SK-N-SH (cell line): Measurements from ENCODE around the gene F5. TPM values are rescaled to one million over a fixed set of nuclear protein-coding genes. Genes with fewer than 3 reads are reported as not detected.

Experiments
- CTCF ChIA-PET: fragments of 300-600, 350-600 bp; formaldehyde crosslinking; extraction: SDS; loops from one replicate; lab custom pipeline; 2021; lab: Yijun Ruan, JAX
- POLR2A ChIA-PET: fragments of 350-600 bp; sonication (Branson Sonifier 250); formaldehyde crosslinking; extraction: SDS; loops from one replicate; lab custom pipeline; 2020; ENCODE audit warnings: antibody characterized with exemption, inconsistent platforms; lab: Yijun Ruan, JAX
- DNase-seq: peaks from one replicate; pipeline ENCODE4 v3.0.0; 2012
- H2AFZ ChIP-seq: fragments of 200-600 bp; sonication (generic); 2 replicates; pipeline ENCODE4 v1.8.1; 2016; ENCODE audit warnings: antibody characterized with exemption, mild to moderate bottlenecking, low read depth
- H3F3A ChIP-seq: fragments of 200-600 bp; sonication (generic); replicated peaks from 2 replicates; pipeline ENCODE3; 2016; ENCODE audit warnings: antibody characterized with exemption, mild to moderate bottlenecking; ENCODE audit not compliant: insufficient read depth
- H3K27ac ChIP-seq, 2 experiments: fragments of 200-500 bp in 1 of 2; fragments of 200-600 bp in 1 of 2; sonication (Bioruptor generic) in 1 of 2; sonication (generic), shearing (Covaris generic) in 1 of 2; 2 replicates each; pipeline versions ENCODE4 v1.5.1 to v1.6.1; 2014 to 2016; ENCODE audit warnings: low read depth in 2 of 2, inconsistent platforms in 1 of 2, low read length in 1 of 2, mild to moderate bottlenecking in 1 of 2, mixed read lengths in 1 of 2
- H3K27me3 ChIP-seq: fragments of 200-600 bp; sonication (generic), shearing (Covaris generic); 2 replicates; pipeline ENCODE4 v1.6.1; 2016; ENCODE audit warnings: mixed run types; ENCODE audit not compliant: insufficient read depth
- H3K36me3 ChIP-seq, 2 experiments: fragments of 200-500 bp in 1 of 2; fragments of 200-600 bp in 1 of 2; sonication (Bioruptor generic) in 1 of 2; sonication (generic) in 1 of 2; replicated peaks in 1 of 2; 2 replicates each; pipeline versions ENCODE3 to v1.5.1; 2014 to 2016; ENCODE audit warnings: low read length in 1 of 2, mild to moderate bottlenecking in 1 of 2; ENCODE audit not compliant: insufficient read depth in 2 of 2, control insufficient read depth in 1 of 2
- H3K4me1 ChIP-seq, 2 experiments: fragments of 200-500 bp in 1 of 2; fragments of 200-600 bp in 1 of 2; sonication (Bioruptor generic) in 1 of 2; sonication (generic), shearing (Covaris generic) in 1 of 2; 2 replicates each; pipeline versions ENCODE4 v1.5.1 to v1.6.1; 2014 to 2016; ENCODE audit warnings: low read depth in 1 of 2, low read length in 1 of 2, mixed run types in 1 of 2; ENCODE audit not compliant: insufficient read depth in 2 of 2, control insufficient read depth in 1 of 2
- H3K4me2 ChIP-seq: fragments of 200-600 bp; sonication (generic), shearing (Covaris generic); 2 replicates; pipeline ENCODE4 v1.6.1; 2017; ENCODE audit warnings: mixed run types
- H3K4me3 ChIP-seq, 2 experiments: fragments of 200-500 bp in 1 of 2; fragments of 200-600 bp in 1 of 2; sonication (Bioruptor generic) in 1 of 2; sonication (generic), shearing (Covaris generic) in 1 of 2; 2 replicates each; pipeline versions ENCODE4 v1.5.1 to v1.8.1; 2014 to 2016; ENCODE audit warnings: low read depth in 2 of 2, inconsistent platforms in 1 of 2, low read length in 1 of 2, mild to moderate bottlenecking in 1 of 2, mixed read lengths in 1 of 2, moderate library complexity in 1 of 2
- H3K79me2 ChIP-seq: fragments of 200-600 bp; sonication (generic); 2 replicates; pipeline ENCODE4 v1.8.1; 2017; ENCODE audit warnings: mild to moderate bottlenecking; ENCODE audit not compliant: insufficient read depth
- H3K9ac ChIP-seq: fragments of 200-600 bp; sonication (generic); 2 replicates; pipeline ENCODE4 v1.6.1; 2017; ENCODE audit warnings: mixed run types
- H3K9me2 ChIP-seq: fragments of 200-600 bp; sonication (generic); 2 replicates; pipeline ENCODE4 v1.6.1; 2017; ENCODE audit warnings: mixed run types
- H3K9me3 ChIP-seq: fragments of 200-600 bp; sonication (generic); 2 replicates; pipeline ENCODE4 v1.6.1; 2017; ENCODE audit warnings: mixed run types, mild to moderate bottlenecking, moderate library complexity
- H4K20me1 ChIP-seq: fragments of 200-600 bp; sonication (generic); 2 replicates; pipeline ENCODE4 v1.6.1; 2017; ENCODE audit warnings: mild to moderate bottlenecking, mixed run types; ENCODE audit not compliant: insufficient read depth
- FOSL2 ChIP-seq: IDR thresholded peaks from 2 replicates; pipeline ENCODE4 v1.4.0; 2012; ENCODE audit warnings: low read depth, mild to moderate bottlenecking, moderate library complexity, borderline replicate concordance
- GABPA ChIP-seq: IDR thresholded peaks from 2 replicates; pipeline ENCODE4 v1.4.0; 2012; ENCODE audit warnings: low read depth, mild to moderate bottlenecking
- JUND ChIP-seq: IDR thresholded peaks from 2 replicates; pipeline ENCODE4 v1.4.0; 2012
- NFIC ChIP-seq: IDR thresholded peaks from 2 replicates; pipeline ENCODE4 v1.4.0; 2012; ENCODE audit warnings: borderline replicate concordance
- RFX5 ChIP-seq: IDR thresholded peaks from 2 replicates; pipeline ENCODE4 v1.6.1; 2012; ENCODE audit warnings: mild to moderate bottlenecking, improper control_type of control experiment, low read length
- RXRA ChIP-seq: IDR thresholded peaks from 2 replicates; pipeline ENCODE4 v1.4.0; 2012; ENCODE audit warnings: low read depth, mild to moderate bottlenecking, borderline replicate concordance
- SIN3A ChIP-seq: IDR thresholded peaks from 2 replicates; pipeline ENCODE4 v1.6.1; 2012; ENCODE audit warnings: low read depth, mild to moderate bottlenecking, low read length, moderate library complexity, borderline replicate concordance
- TAF1 ChIP-seq: IDR thresholded peaks from 2 replicates; pipeline ENCODE4 v1.6.1; 2012; ENCODE audit warnings: low read depth, mild to moderate bottlenecking, low read length, moderate library complexity, borderline replicate concordance
- TCF12 ChIP-seq: IDR thresholded peaks from 2 replicates; pipeline ENCODE4 v1.4.0; 2012
- YY1 ChIP-seq: IDR thresholded peaks from 2 replicates; pipeline ENCODE4 v1.4.0; 2012; ENCODE audit warnings: low read depth, mild to moderate bottlenecking
- WGBS: methylation state at CpG from one replicate; pipeline ENCODE4 v1.1.6; 2017; ENCODE audit warnings: low lambda C conversion rate; 5-methylcytosine and 5-hydroxymethylcytosine counted together
- polyA plus RNA-seq, 3 experiments: library from polyadenylated mRNA; depleted of rRNA; stranded (reverse); fragments of >200 nt; gene quantifications; 2 replicates each; pipeline ENCODE4 v1.2.3, GENCODE V29; 2012
- TF ChIP-seq, protein P1 (sequence below): fragments of 150-350 bp; IDR thresholded peaks from 2 replicates; pipeline ENCODE4 v1.6.1; 2016; ENCODE audit warnings: mild to moderate bottlenecking, low read depth, low read length
- TF ChIP-seq, protein P2 (sequence below): fragments of 150-350 bp; IDR thresholded peaks from 2 replicates; pipeline ENCODE4 v1.6.1; 2017; ENCODE audit warnings: antibody characterized with exemption, low read length, low read depth, borderline replicate concordance
- TF ChIP-seq, protein P3 (sequence below): fragments of 200-600 bp; sonication (generic); IDR thresholded peaks from 2 replicates; pipeline ENCODE4 v1.6.1; 2017; ENCODE audit warnings: antibody characterized with exemption, mild to moderate bottlenecking, moderate library complexity
- TF ChIP-seq, protein P4 (sequence below): IDR thresholded peaks from 2 replicates; pipeline ENCODE4; 2012
- TF ChIP-seq, protein P5 (sequence below): IDR thresholded peaks from 2 replicates; pipeline ENCODE4 v1.6.1; 2012; ENCODE audit warnings: mild to moderate bottlenecking, low read depth, low read length, moderate library complexity
- TF ChIP-seq, protein P6 (sequence below): IDR thresholded peaks from 2 replicates; pipeline ENCODE4 v1.4.0; 2012; ENCODE audit warnings: low read depth, borderline replicate concordance

Gene F5
- polyA plus RNA-seq, 1 of the 3 experiments (the other 2 are of a cell fraction), result under 0.01 TPM

DNA sequence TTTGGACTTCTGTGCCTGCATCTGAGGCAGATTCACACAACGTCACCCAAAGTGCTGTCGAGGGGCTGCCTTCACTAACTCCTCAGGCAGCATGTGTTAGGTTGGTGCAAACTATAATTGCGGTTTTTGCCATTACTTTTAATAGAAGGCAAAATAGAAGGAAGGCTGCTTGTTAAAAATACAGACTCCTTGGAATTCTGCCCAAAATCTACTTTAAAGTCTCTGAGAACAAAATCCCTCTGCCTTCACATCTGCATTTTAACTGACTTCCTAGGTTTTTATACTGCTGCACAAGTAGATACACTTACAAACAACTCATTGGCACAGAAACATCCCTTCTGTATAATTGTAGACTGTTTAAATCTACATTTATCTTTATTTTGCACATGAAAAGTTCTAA lies 59.3 kb downstream of the F5 start:
- TF ChIP-seq NFIC (no peak), YY1 (no peak)
- TF ChIP-seq, protein P1, sequence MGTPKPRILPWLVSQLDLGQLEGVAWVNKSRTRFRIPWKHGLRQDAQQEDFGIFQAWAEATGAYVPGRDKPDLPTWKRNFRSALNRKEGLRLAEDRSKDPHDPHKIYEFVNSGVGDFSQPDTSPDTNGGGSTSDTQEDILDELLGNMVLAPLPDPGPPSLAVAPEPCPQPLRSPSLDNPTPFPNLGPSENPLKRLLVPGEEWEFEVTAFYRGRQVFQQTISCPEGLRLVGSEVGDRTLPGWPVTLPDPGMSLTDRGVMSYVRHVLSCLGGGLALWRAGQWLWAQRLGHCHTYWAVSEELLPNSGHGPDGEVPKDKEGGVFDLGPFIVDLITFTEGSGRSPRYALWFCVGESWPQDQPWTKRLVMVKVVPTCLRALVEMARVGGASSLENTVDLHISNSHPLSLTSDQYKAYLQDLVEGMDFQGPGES, result no peak
- TF ChIP-seq, protein P2, sequence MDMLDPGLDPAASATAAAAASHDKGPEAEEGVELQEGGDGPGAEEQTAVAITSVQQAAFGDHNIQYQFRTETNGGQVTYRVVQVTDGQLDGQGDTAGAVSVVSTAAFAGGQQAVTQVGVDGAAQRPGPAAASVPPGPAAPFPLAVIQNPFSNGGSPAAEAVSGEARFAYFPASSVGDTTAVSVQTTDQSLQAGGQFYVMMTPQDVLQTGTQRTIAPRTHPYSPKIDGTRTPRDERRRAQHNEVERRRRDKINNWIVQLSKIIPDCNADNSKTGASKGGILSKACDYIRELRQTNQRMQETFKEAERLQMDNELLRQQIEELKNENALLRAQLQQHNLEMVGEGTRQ, result no peak
- no peak overlapping the region for H3K4me2 ChIP-seq
- no peak overlapping the region for H3K4me3 ChIP-seq
- H3K27ac ChIP-seq, result no peak overlapping the region
- no peaks in the 10 kb centered on the region for H3K27me3 ChIP-seq
- no peaks in the 10 kb centered on the region for H4K20me1 ChIP-seq
- no peaks in the 10 kb centered on the region for H3K36me3 ChIP-seq
- no peaks in the 10 kb centered on the region; a peak in 1 of 4 replicates for H3K4me1 ChIP-seq
- no peaks in the 10 kb centered on the region for H3K9me2 ChIP-seq
- 85% methylated on average over 3 of the region's 3 CpGs for WGBS
- H3K9me3 ChIP-seq, result no peaks in the 10 kb centered on the region
- no peak for DNase-seq
- no peaks in the 10 kb centered on the region for H3F3A ChIP-seq
- H3K79me2 ChIP-seq, result no peaks in the 10 kb centered on the region
- ChIA-PET CTCF (no interaction called here), POLR2A (no interaction called here)
- no peak overlapping the region for H2AFZ ChIP-seq
- no peak overlapping the region for H3K9ac ChIP-seq

DNA sequence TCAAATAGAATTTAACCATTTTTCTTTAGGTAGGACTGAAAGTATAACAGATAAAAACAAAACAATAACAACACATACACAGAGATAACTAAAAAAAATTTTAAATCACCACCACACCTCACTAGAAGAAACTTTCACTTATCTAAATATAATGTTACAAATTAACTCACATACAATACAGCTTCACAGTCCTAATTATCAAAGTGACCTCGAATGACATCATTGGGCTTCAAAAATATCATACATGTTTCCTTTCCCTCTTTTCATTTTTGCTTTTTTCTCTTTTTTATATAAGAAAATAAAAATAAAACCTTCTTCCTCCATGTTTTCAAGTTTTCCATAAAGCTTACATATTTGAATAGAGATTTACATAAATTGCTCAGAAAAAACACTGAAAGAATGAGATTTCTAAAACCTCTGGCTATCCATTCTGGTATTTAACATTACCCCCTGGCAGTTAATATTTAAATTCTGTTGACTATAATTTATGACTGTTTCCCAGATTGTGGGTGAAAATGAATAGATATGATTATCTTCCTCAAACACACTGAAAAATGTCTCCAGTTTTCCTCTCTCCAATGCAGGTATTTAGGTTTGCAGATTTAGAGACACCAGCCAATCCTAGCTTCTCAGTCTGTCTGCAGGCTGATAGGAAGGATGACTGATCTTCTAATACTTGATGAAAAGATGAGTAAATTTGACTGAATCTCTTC lies 60.0 kb downstream of the F5 start:
- DNase-seq, result no peak
- POLR2A ChIA-PET, result no interaction called here
- TF ChIP-seq, protein P3, sequence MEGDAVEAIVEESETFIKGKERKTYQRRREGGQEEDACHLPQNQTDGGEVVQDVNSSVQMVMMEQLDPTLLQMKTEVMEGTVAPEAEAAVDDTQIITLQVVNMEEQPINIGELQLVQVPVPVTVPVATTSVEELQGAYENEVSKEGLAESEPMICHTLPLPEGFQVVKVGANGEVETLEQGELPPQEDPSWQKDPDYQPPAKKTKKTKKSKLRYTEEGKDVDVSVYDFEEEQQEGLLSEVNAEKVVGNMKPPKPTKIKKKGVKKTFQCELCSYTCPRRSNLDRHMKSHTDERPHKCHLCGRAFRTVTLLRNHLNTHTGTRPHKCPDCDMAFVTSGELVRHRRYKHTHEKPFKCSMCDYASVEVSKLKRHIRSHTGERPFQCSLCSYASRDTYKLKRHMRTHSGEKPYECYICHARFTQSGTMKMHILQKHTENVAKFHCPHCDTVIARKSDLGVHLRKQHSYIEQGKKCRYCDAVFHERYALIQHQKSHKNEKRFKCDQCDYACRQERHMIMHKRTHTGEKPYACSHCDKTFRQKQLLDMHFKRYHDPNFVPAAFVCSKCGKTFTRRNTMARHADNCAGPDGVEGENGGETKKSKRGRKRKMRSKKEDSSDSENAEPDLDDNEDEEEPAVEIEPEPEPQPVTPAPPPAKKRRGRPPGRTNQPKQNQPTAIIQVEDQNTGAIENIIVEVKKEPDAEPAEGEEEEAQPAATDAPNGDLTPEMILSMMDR, result no peak
- TF ChIP-seq TCF12 (no peak), JUND (no peak), GABPA (no peak), RFX5 (no peak), TAF1 (no peak), SIN3A (no peak), RXRA (no peak), FOSL2 (no peak)
- TF ChIP-seq, protein P4, sequence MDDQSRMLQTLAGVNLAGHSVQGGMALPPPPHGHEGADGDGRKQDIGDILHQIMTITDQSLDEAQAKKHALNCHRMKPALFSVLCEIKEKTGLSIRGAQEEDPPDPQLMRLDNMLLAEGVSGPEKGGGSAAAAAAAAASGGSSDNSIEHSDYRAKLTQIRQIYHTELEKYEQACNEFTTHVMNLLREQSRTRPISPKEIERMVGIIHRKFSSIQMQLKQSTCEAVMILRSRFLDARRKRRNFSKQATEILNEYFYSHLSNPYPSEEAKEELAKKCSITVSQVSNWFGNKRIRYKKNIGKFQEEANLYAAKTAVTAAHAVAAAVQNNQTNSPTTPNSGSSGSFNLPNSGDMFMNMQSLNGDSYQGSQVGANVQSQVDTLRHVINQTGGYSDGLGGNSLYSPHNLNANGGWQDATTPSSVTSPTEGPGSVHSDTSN, result no peak
- TF ChIP-seq, protein P2, result no peak
- TF ChIP-seq, protein P5, sequence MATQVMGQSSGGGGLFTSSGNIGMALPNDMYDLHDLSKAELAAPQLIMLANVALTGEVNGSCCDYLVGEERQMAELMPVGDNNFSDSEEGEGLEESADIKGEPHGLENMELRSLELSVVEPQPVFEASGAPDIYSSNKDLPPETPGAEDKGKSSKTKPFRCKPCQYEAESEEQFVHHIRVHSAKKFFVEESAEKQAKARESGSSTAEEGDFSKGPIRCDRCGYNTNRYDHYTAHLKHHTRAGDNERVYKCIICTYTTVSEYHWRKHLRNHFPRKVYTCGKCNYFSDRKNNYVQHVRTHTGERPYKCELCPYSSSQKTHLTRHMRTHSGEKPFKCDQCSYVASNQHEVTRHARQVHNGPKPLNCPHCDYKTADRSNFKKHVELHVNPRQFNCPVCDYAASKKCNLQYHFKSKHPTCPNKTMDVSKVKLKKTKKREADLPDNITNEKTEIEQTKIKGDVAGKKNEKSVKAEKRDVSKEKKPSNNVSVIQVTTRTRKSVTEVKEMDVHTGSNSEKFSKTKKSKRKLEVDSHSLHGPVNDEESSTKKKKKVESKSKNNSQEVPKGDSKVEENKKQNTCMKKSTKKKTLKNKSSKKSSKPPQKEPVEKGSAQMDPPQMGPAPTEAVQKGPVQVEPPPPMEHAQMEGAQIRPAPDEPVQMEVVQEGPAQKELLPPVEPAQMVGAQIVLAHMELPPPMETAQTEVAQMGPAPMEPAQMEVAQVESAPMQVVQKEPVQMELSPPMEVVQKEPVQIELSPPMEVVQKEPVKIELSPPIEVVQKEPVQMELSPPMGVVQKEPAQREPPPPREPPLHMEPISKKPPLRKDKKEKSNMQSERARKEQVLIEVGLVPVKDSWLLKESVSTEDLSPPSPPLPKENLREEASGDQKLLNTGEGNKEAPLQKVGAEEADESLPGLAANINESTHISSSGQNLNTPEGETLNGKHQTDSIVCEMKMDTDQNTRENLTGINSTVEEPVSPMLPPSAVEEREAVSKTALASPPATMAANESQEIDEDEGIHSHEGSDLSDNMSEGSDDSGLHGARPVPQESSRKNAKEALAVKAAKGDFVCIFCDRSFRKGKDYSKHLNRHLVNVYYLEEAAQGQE, result no peak
- TF ChIP-seq, protein P6, sequence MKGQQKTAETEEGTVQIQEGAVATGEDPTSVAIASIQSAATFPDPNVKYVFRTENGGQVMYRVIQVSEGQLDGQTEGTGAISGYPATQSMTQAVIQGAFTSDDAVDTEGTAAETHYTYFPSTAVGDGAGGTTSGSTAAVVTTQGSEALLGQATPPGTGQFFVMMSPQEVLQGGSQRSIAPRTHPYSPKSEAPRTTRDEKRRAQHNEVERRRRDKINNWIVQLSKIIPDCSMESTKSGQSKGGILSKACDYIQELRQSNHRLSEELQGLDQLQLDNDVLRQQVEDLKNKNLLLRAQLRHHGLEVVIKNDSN, result no peak

More for the DNA sequence above, 60.0 kb downstream of the F5 start:
- Histone ChIP-seq H3K36me3 (no peaks in the 10 kb centered on the region), H3K4me2 (no peak overlapping the region), H3K27ac (no peak overlapping the region), H3K9ac (no peak overlapping the region), H4K20me1 (no peaks in the 10 kb centered on the region), H3K27me3 (no peaks in the 10 kb centered on the region), H3K9me2 (no peaks in the 10 kb centered on the region), H3F3A (no peaks in the 10 kb centered on the region), H3K79me2 (no peaks in the 10 kb centered on the region), H3K4me1 (no peaks in the 10 kb centered on the region; a peak in 1 of 4 replicates), H3K4me3 (no peak overlapping the region), H3K9me3 (no peaks in the 10 kb centered on the region), H2AFZ (no peak overlapping the region)
- CTCF ChIA-PET, result no interaction called here
- 92% methylated on average over 1 of the region's 1 CpG for WGBS
